ENCODE measurements around the gene NPR2. TPM values are rescaled to one million over a fixed set of nuclear protein-coding genes. Genes with fewer than 3 reads are reported as not detected.

The NPR2 gene
- total and polyA plus RNA-seq, 2 of the 13 experiments (the other 11 are each of a cell fraction or from before 2014, with no cell fraction given): 7.4 to 9.4 TPM

DNA sequence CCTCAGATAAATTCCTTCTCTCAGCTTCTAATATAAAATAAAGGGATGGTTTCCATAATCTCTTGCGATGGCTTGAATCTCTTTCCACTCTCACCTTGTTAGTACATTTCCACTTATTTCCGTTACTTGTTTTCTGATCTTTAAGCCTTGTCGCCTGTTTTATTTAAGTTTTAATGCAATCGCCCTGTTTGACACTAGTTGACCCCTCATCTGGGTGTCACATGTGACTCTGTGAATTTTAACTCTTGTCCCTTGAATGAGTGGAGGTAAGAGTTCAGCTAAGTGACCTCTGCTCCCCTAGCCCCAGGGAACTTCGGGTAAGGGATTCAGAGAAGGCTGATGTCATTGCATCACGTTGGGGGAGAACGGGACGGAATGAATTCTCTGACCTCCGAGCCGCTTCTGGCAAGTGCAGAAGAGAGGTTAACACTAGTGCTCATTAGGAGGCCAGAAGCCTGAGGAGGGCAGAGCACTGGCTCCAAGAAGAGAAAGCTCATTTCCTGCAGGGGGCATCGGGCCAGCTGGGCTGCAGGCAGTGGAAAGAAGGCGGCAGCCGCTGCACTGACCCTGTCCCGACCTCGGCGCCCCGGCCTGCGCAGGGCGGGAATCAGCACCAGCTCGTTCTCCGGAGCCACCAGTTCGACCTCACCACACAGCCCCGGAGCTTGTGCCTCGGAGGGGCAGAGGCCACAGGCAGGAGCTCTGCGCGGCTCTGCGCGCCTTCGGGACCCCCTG, 22.9 kb downstream of the NPR2 start (continued):
- TF ChIP-seq, protein P1, sequence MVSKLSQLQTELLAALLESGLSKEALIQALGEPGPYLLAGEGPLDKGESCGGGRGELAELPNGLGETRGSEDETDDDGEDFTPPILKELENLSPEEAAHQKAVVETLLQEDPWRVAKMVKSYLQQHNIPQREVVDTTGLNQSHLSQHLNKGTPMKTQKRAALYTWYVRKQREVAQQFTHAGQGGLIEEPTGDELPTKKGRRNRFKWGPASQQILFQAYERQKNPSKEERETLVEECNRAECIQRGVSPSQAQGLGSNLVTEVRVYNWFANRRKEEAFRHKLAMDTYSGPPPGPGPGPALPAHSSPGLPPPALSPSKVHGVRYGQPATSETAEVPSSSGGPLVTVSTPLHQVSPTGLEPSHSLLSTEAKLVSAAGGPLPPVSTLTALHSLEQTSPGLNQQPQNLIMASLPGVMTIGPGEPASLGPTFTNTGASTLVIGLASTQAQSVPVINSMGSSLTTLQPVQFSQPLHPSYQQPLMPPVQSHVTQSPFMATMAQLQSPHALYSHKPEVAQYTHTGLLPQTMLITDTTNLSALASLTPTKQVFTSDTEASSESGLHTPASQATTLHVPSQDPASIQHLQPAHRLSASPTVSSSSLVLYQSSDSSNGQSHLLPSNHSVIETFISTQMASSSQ (IDR thresholded peaks at IDR 0.05; ENCODE audit: low read depth): peak; percentile 47; the same call in 1 of the 2 replicates
- TF ChIP-seq, protein P1 (CRISPR knock-in tag; IDR thresholded peaks at IDR 0.05; ENCODE audit: borderline replicate concordance): no peak
- TF ChIP-seq HES4 (CRISPR knock-in tag; IDR thresholded peaks at IDR 0.05; ENCODE audit: borderline replicate concordance) (no peak), AGO1 (IDR thresholded peaks at IDR 0.05; ENCODE audit: low read depth, low read length, poor library complexity, severe bottlenecking) (no peak), AGO2 (optimal IDR thresholded peaks at IDR 0.05; ENCODE audit: low read depth, low read length) (peak; percentile 97), KMT2A (CRISPR knock-in tag; IDR thresholded peaks at IDR 0.05) (peak; percentile 44; the same call in 1 of the 2 replicates), STAT5B (CRISPR knock-in tag; IDR thresholded peaks at IDR 0.05) (no peak), ZNF496 (CRISPR knock-in tag; IDR thresholded peaks at IDR 0.05; ENCODE audit: insufficient replicate concordance) (no peak), MED8 (CRISPR knock-in tag; IDR thresholded peaks at IDR 0.05; ENCODE audit: insufficient replicate concordance) (peak; percentile 24), KLF11 (CRISPR knock-in tag; IDR thresholded peaks at IDR 0.05) (peak; percentile 19; the same call in 1 of the 2 replicates), ZNF12 (CRISPR knock-in tag; IDR thresholded peaks at IDR 0.05) (no peak)
- TF ChIP-seq, protein P2, sequence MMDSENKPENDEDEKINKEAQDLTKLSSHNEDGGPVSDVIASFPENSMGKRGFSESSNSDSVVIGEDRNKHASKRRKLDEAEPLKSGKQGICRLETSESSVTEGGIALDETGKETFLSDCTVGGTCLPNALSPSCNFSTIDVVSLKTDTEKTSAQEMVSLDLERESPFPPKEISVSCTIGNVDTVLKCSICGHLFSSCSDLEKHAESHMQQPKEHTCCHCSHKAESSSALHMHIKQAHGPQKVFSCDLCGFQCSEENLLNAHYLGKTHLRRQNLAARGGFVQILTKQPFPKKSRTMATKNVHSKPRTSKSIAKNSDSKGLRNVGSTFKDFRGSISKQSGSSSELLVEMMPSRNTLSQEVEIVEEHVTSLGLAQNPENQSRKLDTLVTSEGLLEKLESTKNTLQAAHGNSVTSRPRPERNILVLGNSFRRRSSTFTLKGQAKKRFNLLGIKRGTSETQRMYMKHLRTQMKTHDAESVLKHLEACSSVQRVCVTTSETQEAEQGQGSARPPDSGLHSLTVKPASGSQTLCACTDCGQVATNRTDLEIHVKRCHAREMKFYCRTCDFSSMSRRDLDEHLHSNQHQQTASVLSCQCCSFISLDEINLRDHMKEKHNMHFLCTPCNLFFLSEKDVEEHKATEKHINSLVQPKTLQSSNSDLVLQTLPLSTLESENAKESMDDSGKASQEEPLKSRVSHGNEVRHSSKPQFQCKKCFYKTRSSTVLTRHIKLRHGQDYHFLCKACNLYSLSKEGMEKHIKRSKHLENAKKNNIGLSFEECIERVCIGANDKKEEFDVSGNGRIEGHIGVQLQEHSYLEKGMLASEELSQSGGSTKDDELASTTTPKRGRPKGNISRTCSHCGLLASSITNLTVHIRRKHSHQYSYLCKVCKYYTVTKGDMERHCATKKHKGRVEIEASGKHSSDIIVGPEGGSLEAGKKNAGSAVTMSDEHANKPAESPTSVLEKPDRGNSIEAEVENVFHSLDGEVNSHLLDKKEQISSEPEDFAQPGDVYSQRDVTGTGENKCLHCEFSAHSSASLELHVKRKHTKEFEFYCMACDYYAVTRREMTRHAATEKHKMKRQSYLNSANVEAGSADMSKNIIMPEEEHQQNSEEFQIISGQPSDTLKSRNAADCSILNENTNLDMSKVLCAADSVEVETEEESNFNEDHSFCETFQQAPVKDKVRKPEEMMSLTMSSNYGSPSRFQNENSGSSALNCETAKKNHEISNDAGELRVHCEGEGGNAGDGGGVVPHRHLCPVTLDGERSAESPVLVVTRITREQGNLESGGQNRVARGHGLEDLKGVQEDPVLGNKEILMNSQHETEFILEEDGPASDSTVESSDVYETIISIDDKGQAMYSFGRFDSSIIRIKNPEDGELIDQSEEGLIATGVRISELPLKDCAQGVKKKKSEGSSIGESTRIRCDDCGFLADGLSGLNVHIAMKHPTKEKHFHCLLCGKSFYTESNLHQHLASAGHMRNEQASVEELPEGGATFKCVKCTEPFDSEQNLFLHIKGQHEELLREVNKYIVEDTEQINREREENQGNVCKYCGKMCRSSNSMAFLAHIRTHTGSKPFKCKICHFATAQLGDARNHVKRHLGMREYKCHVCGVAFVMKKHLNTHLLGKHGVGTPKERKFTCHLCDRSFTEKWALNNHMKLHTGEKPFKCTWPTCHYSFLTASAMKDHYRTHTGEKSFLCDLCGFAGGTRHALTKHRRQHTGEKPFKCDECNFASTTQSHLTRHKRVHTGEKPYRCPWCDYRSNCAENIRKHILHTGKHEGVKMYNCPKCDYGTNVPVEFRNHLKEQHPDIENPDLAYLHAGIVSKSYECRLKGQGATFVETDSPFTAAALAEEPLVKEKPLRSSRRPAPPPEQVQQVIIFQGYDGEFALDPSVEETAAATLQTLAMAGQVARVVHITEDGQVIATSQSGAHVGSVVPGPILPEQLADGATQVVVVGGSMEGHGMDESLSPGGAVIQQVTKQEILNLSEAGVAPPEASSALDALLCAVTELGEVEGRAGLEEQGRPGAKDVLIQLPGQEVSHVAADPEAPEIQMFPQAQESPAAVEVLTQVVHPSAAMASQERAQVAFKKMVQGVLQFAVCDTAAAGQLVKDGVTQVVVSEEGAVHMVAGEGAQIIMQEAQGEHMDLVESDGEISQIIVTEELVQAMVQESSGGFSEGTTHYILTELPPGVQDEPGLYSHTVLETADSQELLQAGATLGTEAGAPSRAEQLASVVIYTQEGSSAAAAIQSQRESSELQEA (CRISPR knock-in tag; IDR thresholded peaks at IDR 0.05; ENCODE audit: not compliant biosample characterization): peak; percentile 89
- TF ChIP-seq, protein P3, sequence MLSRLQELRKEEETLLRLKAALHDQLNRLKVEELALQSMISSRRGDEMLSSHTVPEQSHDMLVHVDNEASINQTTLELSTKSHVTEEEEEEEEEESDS (CRISPR knock-in tag; IDR thresholded peaks at IDR 0.05; ENCODE audit: borderline replicate concordance): no peak
- TF ChIP-seq, protein P4, sequence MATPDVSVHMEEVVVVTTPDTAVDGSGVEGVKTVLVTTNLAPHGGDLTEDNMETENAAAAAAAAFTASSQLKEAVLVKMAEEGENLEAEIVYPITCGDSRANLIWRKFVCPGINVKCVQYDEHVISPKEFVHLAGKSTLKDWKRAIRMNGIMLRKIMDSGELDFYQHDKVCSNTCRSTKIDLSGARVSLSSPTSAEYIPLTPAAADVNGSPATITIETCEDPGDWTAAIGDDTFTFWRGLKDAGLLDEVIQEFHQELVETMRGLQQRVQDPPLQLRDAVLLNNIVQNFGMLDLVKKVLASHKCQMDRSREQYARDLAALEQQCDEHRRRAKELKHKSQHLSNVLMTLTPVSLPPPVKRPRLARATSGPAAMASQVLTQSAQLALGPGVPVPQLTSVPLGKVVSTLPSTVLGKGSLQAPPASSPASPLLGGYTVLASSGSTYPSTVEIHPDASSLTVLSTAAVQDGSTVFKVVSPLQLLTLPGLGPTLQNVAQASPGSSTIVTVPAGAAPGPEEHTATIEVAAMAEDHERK (CRISPR knock-in tag; IDR thresholded peaks at IDR 0.05; ENCODE audit: low read depth): no peak
